ENCODE results near the gene PTPN1. TPM values are rescaled to one million over a fixed set of nuclear protein-coding genes. Genes with fewer than 3 reads are reported as not detected.
A peak's percentile ranks its signal among the peaks of the same experiment; 100 is the strongest.

PTPN1 gene
- total RNA-seq, 4 donors from 2014 or later, result 21.8 to 46.8 (median 44.4) TPM

DNA sequence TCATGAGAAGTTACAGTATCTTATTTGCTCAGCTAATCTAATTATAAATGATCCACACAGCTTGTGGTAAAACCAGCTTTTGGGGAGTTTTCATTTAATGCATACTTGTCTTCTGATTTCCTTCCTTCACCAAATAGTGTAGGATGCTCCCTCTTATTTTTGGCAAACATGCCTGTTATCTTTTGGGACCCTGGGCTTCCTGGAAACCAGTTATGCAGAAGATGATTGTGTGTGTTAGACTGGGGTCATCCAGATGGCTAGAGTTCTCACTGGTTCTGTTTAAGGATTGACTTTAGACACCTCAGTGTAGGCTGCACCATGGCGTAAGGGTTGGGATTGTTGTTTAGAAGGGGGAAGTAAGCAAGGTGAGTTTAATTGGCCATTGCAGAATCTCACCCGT is 61.3 kb downstream of the PTPN1 start:
- in situ Hi-C loops (cut with MboI; ENCODE audit: low sequenced_read_pairs in 4 of 4), result loop anchor here (5.0 to 10.0 kb wide), 3 partner anchors 59 to 107 kb away; partner anchors contain the start of gene PTPN1 (in 2 of the 4)
- DNase-seq, result no peak
- Histone ChIP-seq H3K27ac (peak overlapping the region; percentile 89 to 96 (median 94)), H3K4me1 (peaks cover 62 to 63% of the 10 kb centered on the region in 2 donors), H3K27me3 (no peaks in the 10 kb centered on the region), H3K36me3 (peaks cover 0 to 39% of the 10 kb centered on the region in 2 donors), H3K9me3 (no peaks in the 10 kb centered on the region), H3K4me3 (no peak overlapping the region)
- no peak for TF ChIP-seq POLR2A (IDR thresholded peaks at IDR 0.05)
- TF ChIP-seq, protein P1, sequence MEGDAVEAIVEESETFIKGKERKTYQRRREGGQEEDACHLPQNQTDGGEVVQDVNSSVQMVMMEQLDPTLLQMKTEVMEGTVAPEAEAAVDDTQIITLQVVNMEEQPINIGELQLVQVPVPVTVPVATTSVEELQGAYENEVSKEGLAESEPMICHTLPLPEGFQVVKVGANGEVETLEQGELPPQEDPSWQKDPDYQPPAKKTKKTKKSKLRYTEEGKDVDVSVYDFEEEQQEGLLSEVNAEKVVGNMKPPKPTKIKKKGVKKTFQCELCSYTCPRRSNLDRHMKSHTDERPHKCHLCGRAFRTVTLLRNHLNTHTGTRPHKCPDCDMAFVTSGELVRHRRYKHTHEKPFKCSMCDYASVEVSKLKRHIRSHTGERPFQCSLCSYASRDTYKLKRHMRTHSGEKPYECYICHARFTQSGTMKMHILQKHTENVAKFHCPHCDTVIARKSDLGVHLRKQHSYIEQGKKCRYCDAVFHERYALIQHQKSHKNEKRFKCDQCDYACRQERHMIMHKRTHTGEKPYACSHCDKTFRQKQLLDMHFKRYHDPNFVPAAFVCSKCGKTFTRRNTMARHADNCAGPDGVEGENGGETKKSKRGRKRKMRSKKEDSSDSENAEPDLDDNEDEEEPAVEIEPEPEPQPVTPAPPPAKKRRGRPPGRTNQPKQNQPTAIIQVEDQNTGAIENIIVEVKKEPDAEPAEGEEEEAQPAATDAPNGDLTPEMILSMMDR (IDR thresholded peaks at IDR 0.05 in 4 of 5, conservative IDR thresholded peaks at IDR 0.05 in 1 of 5), result no peak
- no peak for ATAC-seq
- intact Hi-C loops (cut with DNase I; ENCODE audit: low total_unique reads), result loop anchor here (10.0 kb wide), 1 partner anchor 267 kb away; no protein-coding TSS in a partner anchor

DNA sequence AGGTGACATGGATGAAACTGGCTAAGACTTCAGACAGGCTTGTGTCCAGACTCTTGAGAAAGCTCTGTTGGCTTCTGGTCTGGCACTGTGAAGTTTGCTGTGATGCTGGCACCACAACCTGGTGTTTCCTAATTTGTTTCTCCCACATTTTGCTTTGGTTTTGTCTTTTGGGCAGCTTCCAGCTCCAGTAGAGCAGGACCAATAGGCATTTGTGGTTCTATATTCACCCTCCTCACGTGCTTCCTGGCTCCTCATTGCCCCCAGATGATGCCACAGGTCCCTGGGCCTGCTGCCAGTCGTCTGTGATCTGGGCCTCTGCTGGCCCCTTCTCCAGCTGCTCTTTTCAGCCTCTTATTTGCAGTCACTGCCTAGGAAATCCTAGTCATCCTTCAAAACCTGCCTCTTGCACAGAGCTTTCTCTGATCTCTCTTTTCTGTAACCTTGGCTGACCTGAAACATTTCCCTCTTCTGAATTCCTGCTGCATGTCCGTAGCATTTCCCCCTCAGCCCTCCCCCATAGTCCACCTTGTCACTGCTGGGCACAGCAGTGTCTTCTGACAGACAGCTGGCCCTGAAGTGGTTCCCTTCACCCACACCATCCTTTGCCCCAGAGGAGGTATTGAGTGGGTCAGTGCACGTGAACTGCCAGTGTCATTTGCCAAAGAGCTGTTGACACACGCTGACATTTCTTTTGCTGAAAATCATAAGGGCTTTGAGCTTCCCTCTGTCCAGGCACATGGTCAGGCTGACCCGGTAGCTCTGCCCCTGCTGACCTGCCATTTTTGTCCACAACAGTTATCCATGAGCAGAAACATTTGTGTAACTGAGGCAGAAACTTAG is 63.0 kb downstream of the PTPN1 start:
- H3K36me3 ChIP-seq, result peaks cover 0 to 37% of the 10 kb centered on the region in 2 donors
- peak overlapping the region; percentile 89 to 96 (median 94) for H3K27ac ChIP-seq
- H3K9me3 ChIP-seq, result no peaks in the 10 kb centered on the region
- ATAC-seq, result peak; percentile 61 to 62
- peak; percentile 81 to 92 for DNase-seq
- no peak overlapping the region for H3K4me3 ChIP-seq
- TF ChIP-seq POLR2A (IDR thresholded peaks at IDR 0.05), result peak; percentile 28 to 54
- TF ChIP-seq, protein P1 (IDR thresholded peaks at IDR 0.05 in 4 of 5, conservative IDR thresholded peaks at IDR 0.05 in 1 of 5), result no peak
- no peaks in the 10 kb centered on the region for H3K27me3 ChIP-seq
- intact Hi-C loops (cut with DNase I; ENCODE audit: low total_unique reads) (loop anchor here (10.0 kb wide), 1 partner anchor 268 kb away; no protein-coding TSS in a partner anchor), in situ Hi-C loops (cut with MboI; ENCODE audit: low sequenced_read_pairs in 4 of 4) (loop anchor here (5.0 to 10.0 kb wide), 3 partner anchors 61 to 108 kb away; partner anchors contain the start of gene PTPN1 (in 2 of the 4))
- peaks cover 76 to 78% of the 10 kb centered on the region in 2 donors for H3K4me1 ChIP-seq

DNA sequence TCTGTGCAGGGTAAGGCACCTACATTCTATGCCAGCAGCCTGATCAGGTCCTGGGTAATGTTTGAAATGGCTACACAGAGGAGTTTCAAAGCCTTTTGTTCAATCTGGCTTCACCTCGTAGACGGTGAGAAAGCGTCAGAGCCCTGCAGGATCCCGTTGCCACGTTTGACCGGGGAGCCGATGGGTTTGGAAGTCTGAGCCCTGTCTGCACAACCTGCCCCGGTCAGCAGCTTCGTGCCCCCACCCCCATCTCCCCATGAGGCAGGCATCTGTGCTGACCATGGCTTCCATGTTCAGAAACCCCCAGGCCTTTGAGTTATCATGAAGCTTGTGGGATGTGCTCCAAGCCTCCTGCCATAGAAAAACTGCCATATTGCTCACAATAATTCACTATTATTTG is 63.9 kb downstream of the PTPN1 start:
- Histone ChIP-seq H3K4me3 (no peak overlapping the region), H3K36me3 (peaks cover 0 to 37% of the 10 kb centered on the region in 2 donors), H3K27ac (peak overlapping the region; percentile 89 to 96 (median 94)), H3K27me3 (no peaks in the 10 kb centered on the region), H3K4me1 (peaks cover 82 to 85% of the 10 kb centered on the region in 2 donors), H3K9me3 (no peaks in the 10 kb centered on the region)
- intact Hi-C loops (cut with DNase I; ENCODE audit: low total_unique reads), result loop anchor here (10.0 kb wide), 1 partner anchor 269 kb away; no protein-coding TSS in a partner anchor
- in situ Hi-C loops (cut with MboI; ENCODE audit: low sequenced_read_pairs in 4 of 4), result loop anchor here (5.0 to 10.0 kb wide), 3 partner anchors 62 to 109 kb away; partner anchors contain the start of gene PTPN1 (in 2 of the 4)
- ATAC-seq (no peak), DNase-seq (peak in 1 of 2 donors; percentile 13)
- no peak for TF ChIP-seq POLR2A (IDR thresholded peaks at IDR 0.05)
- TF ChIP-seq, protein P1 (IDR thresholded peaks at IDR 0.05 in 4 of 5, conservative IDR thresholded peaks at IDR 0.05 in 1 of 5), result no peak

DNA sequence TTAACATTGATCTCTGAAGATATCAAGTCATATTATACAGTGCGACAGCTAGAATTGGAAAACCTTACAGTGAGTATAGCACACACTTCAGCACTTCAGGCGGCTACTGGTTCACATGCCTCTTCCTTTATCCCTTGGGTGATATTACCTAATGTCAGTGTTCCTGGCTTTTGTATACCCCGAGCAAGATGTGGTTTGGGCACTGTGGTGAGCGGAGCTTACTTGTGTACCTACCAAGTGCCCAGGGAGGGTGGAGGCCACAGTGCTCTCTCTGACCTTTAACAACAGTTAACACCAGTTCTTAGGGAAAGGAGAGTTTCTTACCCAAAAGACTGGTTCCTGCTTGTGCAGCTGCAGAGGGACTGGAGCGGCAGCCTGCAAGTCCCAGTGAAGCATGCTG is 64.4 kb downstream of the PTPN1 start:
- DNase-seq, result peak in 1 of 2 donors; percentile 6
- Histone ChIP-seq H3K27ac (peak overlapping the region; percentile 89 to 96 (median 94)), H3K4me3 (no peak overlapping the region), H3K36me3 (peaks cover 0 to 40% of the 10 kb centered on the region in 2 donors), H3K27me3 (no peaks in the 10 kb centered on the region), H3K4me1 (peaks cover 81 to 82% of the 10 kb centered on the region in 2 donors), H3K9me3 (no peaks in the 10 kb centered on the region)
- no peak for ATAC-seq
- intact Hi-C loops (cut with DNase I; ENCODE audit: low total_unique reads) (loop anchor here (10.0 kb wide), 1 partner anchor 270 kb away; no protein-coding TSS in a partner anchor), in situ Hi-C loops (cut with MboI; ENCODE audit: low sequenced_read_pairs in 4 of 4) (loop anchor here (5.0 to 10.0 kb wide), 3 partner anchors 62 to 110 kb away; partner anchors contain the start of gene PTPN1 (in 2 of the 4))
- no peak for TF ChIP-seq POLR2A (IDR thresholded peaks at IDR 0.05)
- TF ChIP-seq, protein P1 (IDR thresholded peaks at IDR 0.05 in 4 of 5, conservative IDR thresholded peaks at IDR 0.05 in 1 of 5), result no peak

Measured in gastrocnemius medialis (tissue), 4 donors.